GM19035 (cell line): ENCODE measurements around the gene RPTOR.

Experiments used
- ATAC-seq: cut with Tn5 transposase; IDR thresholded peaks from one replicate; pipeline ENCODE4 v1.9.1; 2021; ENCODE audit not compliant: unreplicated experiment

The RPTOR gene

DNA sequence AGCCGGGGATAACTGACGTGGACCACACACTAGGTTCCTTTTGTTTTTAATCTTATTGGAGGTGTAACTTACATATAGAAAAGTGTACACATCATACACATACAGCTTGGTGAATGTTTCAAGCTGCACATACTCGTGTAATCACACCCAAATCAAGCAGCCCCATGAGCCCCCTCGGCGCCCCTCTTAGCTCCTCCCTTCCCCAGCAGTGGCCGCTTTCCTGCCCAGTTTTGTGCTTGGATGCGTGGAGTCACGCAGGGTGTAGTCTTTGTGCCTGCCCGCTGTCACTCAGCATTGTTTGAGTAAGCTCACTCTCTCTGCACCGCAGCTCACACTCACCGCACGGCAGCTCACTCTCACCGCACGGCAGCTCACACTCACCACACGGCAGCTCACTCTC is 295.3 kb downstream of the RPTOR start:
- ATAC-seq = no peak

- ATAC-seq = no peak
These were observed 297.9 kb downstream of the RPTOR start for GRCh38 chr17:80842456-80843013.

DNA sequence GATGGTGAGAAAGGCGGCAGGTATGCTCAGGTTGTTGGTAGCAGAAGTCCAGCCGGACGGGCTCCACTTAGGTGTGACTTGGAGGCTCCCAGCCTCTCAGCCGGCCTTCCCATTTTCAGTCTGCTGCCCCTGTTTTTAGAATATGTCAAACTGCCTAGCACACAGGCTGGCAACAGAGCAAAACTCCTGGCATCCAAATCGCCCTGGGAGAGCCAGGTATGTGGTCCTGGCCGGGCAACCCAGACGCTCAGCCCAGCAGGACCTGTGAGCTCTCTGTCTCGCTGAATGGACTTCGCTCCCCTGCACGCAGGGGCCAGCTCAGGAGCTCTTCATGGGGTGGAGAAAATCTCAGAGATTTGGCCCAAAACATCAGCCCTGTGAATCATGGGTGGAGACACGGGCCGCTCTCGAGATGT is 299.1 kb downstream of the RPTOR start:
- ATAC-seq = no peak

- no peak for ATAC-seq
These were observed 299.9 kb downstream of the RPTOR start for GRCh38 chr17:80844418-80844990.

- ATAC-seq = no peak
These were observed 300.6 kb downstream of the RPTOR start for GRCh38 chr17:80845069-80845862.

DNA sequence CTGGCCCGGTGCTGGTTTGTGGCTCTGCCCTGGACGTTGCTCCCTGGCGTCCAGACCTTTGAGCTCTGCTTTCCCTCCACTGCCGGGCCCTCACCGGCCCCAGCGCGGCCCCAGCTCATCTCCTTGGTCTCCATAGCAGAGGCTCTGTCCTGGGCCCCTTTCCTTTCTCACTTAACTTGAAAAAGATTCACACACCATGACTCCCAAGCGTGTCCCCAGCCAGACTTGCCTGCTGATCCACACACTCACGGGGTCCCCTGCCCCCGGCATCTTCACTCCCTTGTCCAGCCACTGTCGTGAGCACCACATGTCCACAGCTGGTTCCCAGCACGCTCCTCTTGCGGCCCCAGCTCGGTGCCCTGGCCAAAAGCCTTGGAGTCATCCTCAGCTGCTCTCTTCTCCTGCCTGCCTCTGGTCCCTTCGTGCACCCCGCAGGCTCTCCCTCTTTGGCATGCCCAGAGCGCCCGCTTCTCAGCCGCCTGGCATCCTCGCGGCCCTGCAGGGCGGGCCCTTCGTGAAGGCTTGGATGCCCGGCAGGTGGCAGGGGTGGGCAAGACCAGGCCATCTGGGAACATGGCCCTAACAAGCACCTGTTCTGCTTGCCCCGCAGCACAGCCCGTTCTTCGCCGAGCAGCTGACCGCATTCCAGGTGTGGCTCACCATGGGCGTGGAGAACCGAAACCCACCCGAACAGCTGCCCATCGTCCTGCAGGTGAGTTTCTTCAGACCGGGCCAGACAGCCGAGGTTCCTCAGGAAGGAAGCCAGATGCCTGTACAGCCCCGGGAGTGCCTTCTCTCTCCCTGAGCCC is 301.4 kb downstream of the RPTOR start:
- no peak for ATAC-seq

DNA sequence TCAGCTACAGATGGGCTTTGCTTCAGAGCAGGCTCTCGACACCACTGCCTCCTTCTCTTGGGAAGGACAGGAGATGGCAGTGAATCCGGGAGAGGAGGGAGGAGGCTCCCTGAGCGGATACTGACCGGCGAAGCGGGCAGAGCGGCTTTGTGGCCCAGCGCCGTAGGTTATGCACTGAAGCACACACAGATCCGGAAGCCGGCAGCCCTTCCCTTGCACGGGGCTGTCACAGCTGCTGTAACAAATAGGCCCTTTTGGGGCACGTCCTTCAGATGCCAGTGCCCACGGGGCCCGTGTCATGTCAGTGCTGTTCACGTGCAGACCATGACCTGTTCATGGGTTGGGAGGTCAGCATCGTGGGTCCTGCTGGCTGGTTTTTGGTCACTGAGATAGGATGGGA is 302.3 kb downstream of the RPTOR start:
- no peak for ATAC-seq

- no peak for ATAC-seq
These were observed 303.0 kb downstream of the RPTOR start for GRCh38 chr17:80847496-80848230.

GRCh38 chr17:80848449-80849102 is 303.9 kb downstream of the RPTOR start:
- ATAC-seq = no peak

DNA sequence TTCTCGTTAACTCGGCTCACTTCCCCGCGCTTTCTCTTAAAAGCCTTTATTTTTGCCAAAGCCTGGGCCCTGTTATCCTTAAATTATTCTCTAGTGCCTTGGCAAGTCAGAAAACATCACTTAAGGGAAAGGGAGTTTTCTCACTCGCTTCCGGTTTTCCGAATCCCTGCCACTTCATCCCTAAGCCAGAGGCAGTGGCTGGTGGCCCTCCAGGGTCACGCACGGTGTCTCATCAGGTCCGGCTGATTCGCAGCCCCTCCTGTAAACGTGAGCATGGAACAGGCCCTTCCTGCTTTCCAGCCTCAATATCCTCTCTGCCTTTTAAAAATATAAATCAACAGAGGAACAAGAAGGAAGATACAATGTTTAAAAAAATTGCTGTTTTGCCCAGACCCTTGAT is 304.5 kb downstream of the RPTOR start:
- no peak for ATAC-seq

DNA sequence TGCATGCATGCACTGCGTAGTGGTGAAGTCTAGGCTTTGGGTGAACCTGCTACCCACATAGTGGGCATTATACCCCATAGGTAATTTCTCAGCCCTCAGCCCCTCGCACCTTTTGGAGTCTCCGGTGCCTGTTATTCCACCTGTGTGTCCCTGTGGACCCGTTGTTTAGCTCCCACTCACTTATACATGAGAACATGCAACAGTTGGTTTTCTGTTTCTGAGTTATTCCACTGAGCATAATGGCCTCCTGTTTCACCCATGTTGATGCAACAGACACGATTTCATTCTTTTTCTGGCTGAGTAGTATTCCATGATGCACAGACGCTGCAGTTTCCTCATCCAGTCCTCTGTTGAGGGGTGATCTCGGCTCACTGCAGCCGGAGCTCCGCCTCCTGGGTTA is 305.5 kb downstream of the RPTOR start:
- ATAC-seq = no peak

- no peak for ATAC-seq
These were observed 306.2 kb downstream of the RPTOR start for GRCh38 chr17:80850817-80851216.

DNA sequence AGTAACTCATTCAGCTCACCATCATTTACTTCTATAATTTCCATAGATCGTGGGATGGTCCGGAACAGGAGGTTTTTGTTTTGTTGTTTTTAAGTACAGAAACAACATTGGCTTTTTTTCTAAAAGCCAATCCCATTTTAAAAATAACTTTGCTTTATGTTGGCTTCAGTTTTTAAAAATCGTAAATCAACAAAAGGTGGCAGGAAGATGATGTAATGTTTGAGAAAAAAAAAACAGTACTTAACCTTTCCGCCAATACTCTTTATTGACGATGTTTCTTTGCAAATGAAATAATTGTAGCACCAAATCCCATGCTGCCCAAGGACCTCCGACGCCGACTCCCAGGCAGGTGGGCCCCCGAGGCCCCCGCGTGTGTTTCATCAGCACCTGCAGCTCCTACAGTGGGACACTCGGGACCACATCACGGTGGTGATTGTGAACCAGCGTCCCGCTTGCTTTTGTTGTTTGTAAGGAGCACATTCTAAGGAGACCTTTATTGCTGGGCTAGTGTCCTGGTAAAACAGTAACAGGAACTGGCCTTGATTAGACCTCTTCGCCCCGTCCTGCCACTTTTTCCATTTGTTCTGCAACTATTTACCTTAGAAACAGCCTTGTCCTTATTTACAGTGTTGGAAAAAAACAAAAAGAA is 306.8 kb downstream of the RPTOR start:
- no peak for ATAC-seq

- ATAC-seq = no peak
These were observed 307.9 kb downstream of the RPTOR start for GRCh38 chr17:80852476-80853015.

DNA sequence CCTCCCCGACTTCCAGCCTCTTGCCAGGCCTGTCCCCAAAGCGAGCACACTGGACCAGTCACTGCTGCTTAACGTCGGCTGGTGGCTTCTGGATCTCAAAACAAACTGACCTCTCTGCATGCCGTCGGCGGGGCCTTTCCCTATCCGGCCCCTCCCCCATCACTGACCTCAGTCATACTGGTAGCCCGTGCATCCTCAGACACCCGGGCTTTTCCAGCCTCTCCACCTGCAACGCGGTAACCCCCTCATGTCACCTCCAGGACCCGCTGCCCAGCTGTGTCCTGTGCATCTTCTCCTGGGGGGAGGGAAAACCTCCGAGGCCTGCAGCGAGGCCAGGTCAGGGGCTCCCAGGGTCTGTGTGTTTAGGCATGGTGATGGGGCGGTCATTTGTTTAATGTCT is 308.4 kb downstream of the RPTOR start:
- no peak for ATAC-seq

GRCh38 chr17:80854220-80854619 is 309.6 kb downstream of the RPTOR start:
- ATAC-seq = no peak

- ATAC-seq = no peak
These were observed 310.7 kb downstream of the RPTOR start for GRCh38 chr17:80855196-80855947.

DNA sequence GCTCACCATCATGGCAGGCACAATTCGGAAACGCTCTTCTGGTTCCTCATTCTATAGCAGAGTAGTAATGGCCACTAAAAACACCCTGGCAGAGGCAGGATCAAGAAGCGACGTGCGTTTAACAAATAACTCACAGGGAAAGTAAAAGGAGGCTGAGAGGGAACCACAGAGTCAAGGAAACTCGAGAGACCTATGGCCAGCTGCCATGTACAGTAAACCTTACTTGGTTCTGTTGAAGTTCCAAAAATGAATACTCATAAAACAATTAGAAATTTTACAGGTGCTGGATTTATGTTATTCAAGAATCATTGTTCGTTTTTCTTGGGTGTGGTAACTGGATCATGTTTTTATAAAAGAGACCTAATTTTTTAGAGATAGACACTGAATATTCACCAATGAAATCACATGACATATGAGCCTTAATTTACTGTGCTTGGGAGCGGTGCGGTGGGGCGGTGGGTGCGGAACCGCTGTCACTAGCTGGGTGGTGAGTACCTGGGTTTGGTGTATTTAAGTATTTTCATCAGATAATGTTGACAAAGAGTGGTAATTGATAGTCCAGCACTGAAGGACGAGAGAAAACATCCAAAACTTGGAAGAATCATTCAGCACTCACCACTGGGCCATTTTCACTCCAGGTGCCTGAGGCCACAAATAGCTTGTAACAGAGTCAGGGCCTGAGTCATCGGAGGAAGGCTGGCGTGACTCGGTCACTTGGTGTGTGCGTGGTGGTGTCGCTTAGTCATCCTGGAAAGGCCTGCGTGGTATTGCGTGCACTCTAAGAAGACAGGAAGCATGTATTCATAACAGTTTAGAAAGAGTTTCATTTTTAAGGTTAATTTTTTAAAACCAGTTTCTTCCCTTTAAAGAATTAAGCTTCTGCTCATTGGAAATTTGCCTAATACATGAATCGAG is 311.6 kb downstream of the RPTOR start:
- peak; percentile 74 for ATAC-seq
